Transverse colon (tissue), 3 donors: Measurements from ENCODE around the gene VEPH1.

Experiments used
- CTCF ChIP-seq, 5 experiments: fragments of 200-600 bp in 3 of 5; fragments of 450-650 bp in 2 of 5; sonication (generic) in 3 of 5; IDR thresholded peaks; 1 replicate in 2 of 5; 2 replicates in 3 of 5; pipeline ENCODE4 v1.5.1; 2016 to 2017; ENCODE audit warnings: antibody characterized with exemption in 5 of 5, inconsistent platforms in 3 of 5, mild to moderate bottlenecking in 2 of 5, moderate library complexity in 1 of 5
- EP300 ChIP-seq: sonication (generic); formaldehyde crosslinking; IDR thresholded peaks from one replicate; pipeline ENCODE4 v1.6.1; 2017; ENCODE audit warnings: antibody characterized with exemption, low read depth

- TF ChIP-seq EP300 (no peak), CTCF (IDR thresholded peaks at IDR 0.05) (no peak)
Observed at GRCh38 chr3:157551961-157552360, 48.7 kb upstream of the VEPH1 start.
